Tibial nerve (tissue), 4 donors: ENCODE measurements around the gene PPP2R5D. TPM values are rescaled to one million over a fixed set of nuclear protein-coding genes. Genes with fewer than 3 reads are reported as not detected.
"Not testable (repeated sequence)": the region's sequence is repeated elsewhere in the genome, so short reads cannot be mapped to it uniquely, and the experiment has no call there.

Experiments
- DNase-seq, 2 donors: peaks; one replicate each; pipeline ENCODE4 v3.0.0-alpha.2; 2019; ENCODE audit warnings: low spot score in 2 of 2
- H3K27ac ChIP-seq, 4 donors: fragments of 200-600 bp; sonication (generic) in 3 of 4; one replicate each; pipeline ENCODE4 v1.5.1; 2017 to 2019; ENCODE audit warnings: mild to moderate bottlenecking in 1 of 4
- H3K27me3 ChIP-seq, 2 donors: fragments of 200-600 bp; sonication (generic) in 1 of 2; one replicate each; pipeline versions ENCODE4 v1.5.1 to v1.6.0; 2017 to 2019
- H3K36me3 ChIP-seq, 3 donors: fragments of 200-600 bp; sonication (generic); one replicate each; pipeline ENCODE4 v1.5.1; 2018 to 2019
- H3K4me1 ChIP-seq, 4 donors: fragments of 200-600 bp; sonication (generic) in 3 of 4; one replicate each; pipeline ENCODE4 v1.5.1; 2017 to 2019
- H3K4me3 ChIP-seq, 4 donors: fragments of 200-600 bp; sonication (generic) in 3 of 4; one replicate each; pipeline ENCODE4 v1.5.1; 2017 to 2019; ENCODE audit warnings: mild to moderate bottlenecking in 1 of 4, moderate library complexity in 1 of 4
- H3K9me3 ChIP-seq, 4 donors: fragments of 200-600 bp; sonication (generic) in 3 of 4; one replicate each; pipeline ENCODE4 v1.5.1; 2017 to 2019
- EP300 ChIP-seq, 2 donors: sonication (generic); formaldehyde crosslinking; IDR thresholded peaks; one replicate each; pipeline ENCODE4 v1.6.1; 2017; ENCODE audit warnings: antibody characterized with exemption in 2 of 2, mild to moderate bottlenecking in 1 of 2
- POLR2A ChIP-seq, 2 donors: fragments of 450-650 bp; IDR thresholded peaks; one replicate each; pipeline ENCODE4 v1.6.1; 2017; ENCODE audit warnings: antibody characterized with exemption in 2 of 2, mild to moderate bottlenecking in 2 of 2, moderate library complexity in 2 of 2
- WGBS, 2 donors: methylation state at CpG; one replicate each; pipeline ENCODE4 v1.1.5; 2018; 5-methylcytosine and 5-hydroxymethylcytosine counted together
- total RNA-seq, 4 donors: library from RNA; depleted of rRNA; stranded (reverse); fragments of >200 nt; gene quantifications; one replicate each; pipeline ENCODE4 v1.1.0, GENCODE V29; 2016
- TF ChIP-seq, protein P1 (sequence below), 5 experiments: fragments of 200-600 bp in 3 of 5; fragments of 450-650 bp in 2 of 5; sonication (generic) in 3 of 5; IDR thresholded peaks; one replicate each; pipeline ENCODE4 v1.5.1; 2016 to 2019; ENCODE audit warnings: antibody characterized with exemption in 5 of 5, mild to moderate bottlenecking in 3 of 5, moderate library complexity in 2 of 5

The PPP2R5D gene
- total RNA-seq, 4 donors from 2014 or later, result 25.8 to 54.6 (median 48.3) TPM

DNA sequence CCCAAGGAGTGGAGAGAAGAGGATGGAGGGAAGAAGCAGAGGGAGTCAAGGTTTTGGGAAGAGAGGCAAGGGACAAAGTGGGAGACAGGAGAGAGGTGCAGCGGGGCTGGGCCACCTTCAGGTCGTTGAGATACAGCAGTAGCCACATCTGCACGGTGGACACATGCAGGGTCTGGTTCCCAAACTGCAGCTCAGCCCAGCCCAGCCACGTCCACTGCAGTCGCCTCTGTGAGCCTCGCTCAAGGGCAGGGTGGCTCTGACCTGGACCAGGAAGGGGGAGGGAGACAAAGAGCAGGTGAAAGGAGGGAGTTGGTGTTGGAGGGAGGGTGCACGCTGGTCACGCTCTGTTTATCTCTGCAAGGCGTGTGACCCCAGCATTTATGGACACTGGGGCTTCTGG, 54.4 kb downstream of the PPP2R5D start:
- 81 to 84% methylated on average over 8 to 9 of the region's 9 CpGs for WGBS, 2 donors

DNA sequence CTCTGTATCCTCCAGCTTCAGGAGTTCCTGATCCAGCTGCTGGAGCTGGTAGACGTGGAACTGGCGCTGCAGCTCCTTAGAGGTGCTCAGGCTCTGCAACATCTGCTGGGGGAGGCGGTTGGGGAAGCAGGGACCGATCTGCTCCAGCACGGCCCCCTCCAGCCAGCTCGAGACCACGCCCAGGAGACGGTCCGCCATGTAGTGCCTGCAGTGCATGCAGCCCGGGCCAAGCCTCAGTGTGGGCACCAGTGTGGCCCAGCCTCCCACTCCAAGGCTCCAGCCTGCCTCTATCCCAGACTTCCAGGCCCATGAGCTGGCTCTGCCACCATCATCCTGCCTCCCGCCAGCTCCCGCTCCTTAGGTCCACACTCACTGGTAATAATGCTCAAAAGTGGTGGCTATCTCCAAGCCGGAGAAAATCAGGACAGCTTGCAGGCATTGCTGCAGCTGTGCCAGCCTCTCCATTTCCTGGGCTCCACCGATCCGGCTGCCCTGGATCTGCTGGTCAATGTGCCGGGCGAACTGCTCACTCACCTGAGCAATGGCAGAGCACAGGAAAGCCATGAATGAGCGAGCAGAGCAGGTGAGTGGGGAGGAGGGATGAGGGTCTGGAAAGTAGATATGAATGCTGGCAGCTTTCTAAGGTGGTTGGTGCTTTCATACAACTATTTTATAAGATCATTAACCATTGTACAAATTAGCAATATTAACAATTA, 56.3 kb downstream of the PPP2R5D start:
- no peak overlapping the region for H3K4me3 ChIP-seq
- no peak for DNase-seq
- H3K27ac ChIP-seq, result no peak overlapping the region
- peaks cover 0 to 99% (median 26%) of the 10 kb centered on the region in 3 donors for H3K36me3 ChIP-seq
- TF ChIP-seq EP300 (IDR thresholded peaks at IDR 0.05), result no peak
- TF ChIP-seq POLR2A (IDR thresholded peaks at IDR 0.05), result no peak
- TF ChIP-seq, protein P1, sequence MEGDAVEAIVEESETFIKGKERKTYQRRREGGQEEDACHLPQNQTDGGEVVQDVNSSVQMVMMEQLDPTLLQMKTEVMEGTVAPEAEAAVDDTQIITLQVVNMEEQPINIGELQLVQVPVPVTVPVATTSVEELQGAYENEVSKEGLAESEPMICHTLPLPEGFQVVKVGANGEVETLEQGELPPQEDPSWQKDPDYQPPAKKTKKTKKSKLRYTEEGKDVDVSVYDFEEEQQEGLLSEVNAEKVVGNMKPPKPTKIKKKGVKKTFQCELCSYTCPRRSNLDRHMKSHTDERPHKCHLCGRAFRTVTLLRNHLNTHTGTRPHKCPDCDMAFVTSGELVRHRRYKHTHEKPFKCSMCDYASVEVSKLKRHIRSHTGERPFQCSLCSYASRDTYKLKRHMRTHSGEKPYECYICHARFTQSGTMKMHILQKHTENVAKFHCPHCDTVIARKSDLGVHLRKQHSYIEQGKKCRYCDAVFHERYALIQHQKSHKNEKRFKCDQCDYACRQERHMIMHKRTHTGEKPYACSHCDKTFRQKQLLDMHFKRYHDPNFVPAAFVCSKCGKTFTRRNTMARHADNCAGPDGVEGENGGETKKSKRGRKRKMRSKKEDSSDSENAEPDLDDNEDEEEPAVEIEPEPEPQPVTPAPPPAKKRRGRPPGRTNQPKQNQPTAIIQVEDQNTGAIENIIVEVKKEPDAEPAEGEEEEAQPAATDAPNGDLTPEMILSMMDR (IDR thresholded peaks at IDR 0.05), result no peak
- no peaks in the 10 kb centered on the region for H3K9me3 ChIP-seq
- no peaks in the 10 kb centered on the region for H3K27me3 ChIP-seq
- WGBS, 2 donors, result 89 to 95% methylated on average over 18 of the region's 18 CpGs
- no peaks in the 10 kb centered on the region for H3K4me1 ChIP-seq

More for the DNA sequence above, 54.4 kb downstream of the PPP2R5D start:
- H3K4me1 ChIP-seq, result no peaks in the 10 kb centered on the region
- H3K9me3 ChIP-seq, result no peaks in the 10 kb centered on the region
- H3K4me3 ChIP-seq, result no peak overlapping the region
- no peak overlapping the region for H3K27ac ChIP-seq
- peaks cover 0 to 99% (median 26%) of the 10 kb centered on the region in 3 donors for H3K36me3 ChIP-seq
- no peak for DNase-seq
- no peaks in the 10 kb centered on the region for H3K27me3 ChIP-seq
- TF ChIP-seq, protein P1 (IDR thresholded peaks at IDR 0.05), result no peak

DNA sequence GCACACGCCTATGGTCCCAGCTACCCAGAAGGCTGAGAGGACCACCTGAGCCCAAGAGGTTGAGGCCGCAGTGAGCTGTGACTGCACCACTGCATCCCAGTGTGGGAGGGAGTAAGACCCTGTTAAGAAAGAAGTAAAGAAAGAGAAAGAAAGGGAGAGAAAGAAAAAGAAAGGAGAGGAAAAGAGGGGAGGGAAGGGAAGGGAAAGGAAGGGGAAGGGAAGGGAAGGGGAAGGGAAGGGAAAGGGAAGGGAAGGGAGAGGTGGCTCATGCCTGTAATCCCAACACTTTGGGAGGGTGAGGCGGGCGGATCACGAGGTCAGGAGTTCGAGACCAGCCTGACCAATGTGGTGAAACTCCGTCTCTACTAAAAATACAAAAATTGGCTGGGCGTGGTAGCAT, 57.1 kb downstream of the PPP2R5D start:
- WGBS, 2 donors, result 91 to 92% methylated on average over 8 of the region's 8 CpGs
- peaks cover 0 to 99% (median 26%) of the 10 kb centered on the region in 3 donors for H3K36me3 ChIP-seq

DNA sequence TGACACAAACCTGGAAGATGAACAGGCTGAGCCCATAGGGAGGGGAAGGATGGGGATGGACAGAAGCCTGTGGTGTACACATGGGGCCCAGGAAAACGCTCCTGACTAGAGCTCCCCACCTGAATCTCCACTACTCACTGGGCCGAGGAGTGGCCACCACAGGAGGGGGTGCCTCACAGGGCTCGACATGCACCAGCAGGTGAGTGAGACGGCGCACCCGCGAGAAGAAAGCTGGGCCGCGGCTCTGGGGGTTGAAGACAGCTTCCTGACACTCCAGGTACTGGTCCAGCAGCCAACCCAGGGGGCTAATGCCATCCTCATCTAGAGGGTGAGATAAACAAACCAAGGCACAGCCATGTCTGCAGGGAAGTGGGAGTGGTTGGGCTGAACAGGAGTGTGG, 58.9 kb downstream of the PPP2R5D start:
- WGBS, 2 donors, result 88 to 94% methylated on average over 9 of the region's 9 CpGs
- DNase-seq, result no peak
- Histone ChIP-seq H3K27ac (no peak overlapping the region), H3K4me3 (no peak overlapping the region), H3K36me3 (peaks cover 0 to 99% (median 20%) of the 10 kb centered on the region in 3 donors), H3K4me1 (no peaks in the 10 kb centered on the region), H3K27me3 (no peaks in the 10 kb centered on the region), H3K9me3 (no peaks in the 10 kb centered on the region)
- TF ChIP-seq, protein P1 (IDR thresholded peaks at IDR 0.05), result no peak
- TF ChIP-seq EP300 (IDR thresholded peaks at IDR 0.05) (no peak), POLR2A (IDR thresholded peaks at IDR 0.05) (no peak)

More for the DNA sequence above, 57.1 kb downstream of the PPP2R5D start:
- H3K27ac ChIP-seq, H3K9me3 ChIP-seq, H3K27me3 ChIP-seq, H3K4me1 ChIP-seq, H3K4me3 ChIP-seq, DNase-seq: not testable (repeated sequence)

DNA sequence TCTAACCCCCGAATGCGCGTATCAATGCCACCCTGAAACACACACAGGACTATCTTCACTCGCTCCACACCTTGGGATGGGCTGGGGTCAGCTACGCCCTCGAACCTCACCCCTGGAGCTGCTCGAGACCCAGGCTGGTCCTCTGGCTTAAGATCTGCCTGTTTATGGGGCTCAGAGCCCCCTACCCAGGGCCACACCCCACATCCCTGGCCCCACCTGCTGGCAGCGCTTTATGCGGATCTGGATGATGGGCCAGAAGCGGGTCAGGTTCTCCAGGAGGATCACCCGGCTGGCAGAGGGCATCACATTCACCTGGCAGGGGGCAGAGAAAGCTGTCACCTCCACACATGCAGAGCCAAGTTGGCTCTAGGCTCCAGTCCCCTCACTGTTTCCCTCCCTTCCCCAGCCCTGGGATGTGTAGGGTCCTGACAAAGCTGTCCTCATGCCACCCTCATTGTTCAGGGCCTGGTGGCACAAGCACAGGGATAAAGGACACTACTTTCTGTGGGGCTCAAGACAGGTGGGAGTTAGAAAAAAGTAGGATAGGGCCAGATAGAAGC, 61.1 kb downstream of the PPP2R5D start:
- no peaks in the 10 kb centered on the region for H3K9me3 ChIP-seq
- no peak overlapping the region for H3K4me3 ChIP-seq
- 95% methylated on average over 11 of the region's 11 CpGs for WGBS, 2 donors
- no peaks in the 10 kb centered on the region for H3K4me1 ChIP-seq
- TF ChIP-seq EP300 (IDR thresholded peaks at IDR 0.05), result no peak
- TF ChIP-seq, protein P1 (IDR thresholded peaks at IDR 0.05), result no peak
- TF ChIP-seq POLR2A (IDR thresholded peaks at IDR 0.05), result no peak
- H3K36me3 ChIP-seq, result peaks cover 0 to 99% (median 18%) of the 10 kb centered on the region in 3 donors
- H3K27me3 ChIP-seq, result no peaks in the 10 kb centered on the region
- no peak for DNase-seq
- no peak overlapping the region for H3K27ac ChIP-seq
